Keratinocyte (primary cell): ENCODE results near the gene STRADA. TPM values are rescaled to one million over a fixed set of nuclear protein-coding genes. Genes with fewer than 3 reads are reported as not detected.
A peak's percentile ranks its signal among the peaks of the same experiment; 100 is the strongest.

Experiments
- DNase-seq: peaks from one replicate; pipeline ENCODE4 v3.0.0-alpha.2; 2011; ENCODE audit warnings: low read depth, missing footprints, low spot score
- FAIRE-seq: peaks from 2 replicates; lab custom pipeline; 2011; peaks lifted over from hg19 to GRCh38; lab: Jason Lieb, UNC
- H2AFZ ChIP-seq: 2 replicates; pipeline ENCODE4 v1.6.0; 2012; ENCODE audit warnings: low read length, control low read depth, inconsistent platforms; ENCODE audit not compliant: control insufficient read depth
- H3K27ac ChIP-seq: 2 replicates; pipeline ENCODE4 v1.5.1; 2011; ENCODE audit warnings: low read length; ENCODE audit not compliant: control insufficient read depth, insufficient read depth
- H3K27me3 ChIP-seq: 3 replicates; pipeline ENCODE4 v1.6.0; 2011; ENCODE audit warnings: low read length; ENCODE audit not compliant: control insufficient read depth, insufficient read depth; ENCODE audit errors: extremely low read depth
- H3K36me3 ChIP-seq, 2 experiments: 2 replicates in 1 of 2; 3 replicates in 1 of 2; pipeline ENCODE4 v1.5.1; 2011; ENCODE audit warnings: low read length in 2 of 2, mild to moderate bottlenecking in 1 of 2; ENCODE audit not compliant: control insufficient read depth in 2 of 2, insufficient read depth in 2 of 2; ENCODE audit errors: extremely low read depth in 1 of 2
- H3K4me1 ChIP-seq: 3 replicates; pipeline ENCODE4 v1.5.1; 2011; ENCODE audit warnings: low read length; ENCODE audit not compliant: control insufficient read depth, insufficient read depth; ENCODE audit errors: extremely low read depth
- H3K4me2 ChIP-seq: 3 replicates; pipeline ENCODE4 v1.6.0; 2011; ENCODE audit warnings: low read depth, low read length; ENCODE audit not compliant: control insufficient read depth, insufficient read depth; ENCODE audit errors: extremely low read depth
- H3K4me3 ChIP-seq, 3 experiments: fragments of 200-600 bp in 1 of 3; sonication (generic) in 1 of 3; 2 replicates in 2 of 3; 3 replicates in 1 of 3; pipeline ENCODE4 v1.5.1; 2011 to 2016; ENCODE audit warnings: low read length in 3 of 3, mild to moderate bottlenecking in 3 of 3, control low read depth in 2 of 3, inconsistent platforms in 1 of 3, low read depth in 1 of 3, mixed read lengths in 1 of 3, mixed run types in 1 of 3, moderate library complexity in 1 of 3; ENCODE audit not compliant: control insufficient read depth in 2 of 3, insufficient read depth in 2 of 3; ENCODE audit errors: extremely low read depth in 1 of 3
- H3K79me2 ChIP-seq: 2 replicates; pipeline ENCODE4 v1.6.0; 2012; ENCODE audit warnings: low read length; ENCODE audit not compliant: control insufficient read depth, insufficient read depth
- H3K9ac ChIP-seq: 3 replicates; pipeline ENCODE4 v1.6.0; 2011; ENCODE audit warnings: low read length; ENCODE audit not compliant: control insufficient read depth, insufficient read depth; ENCODE audit errors: extremely low read depth
- H3K9me1 ChIP-seq: 3 replicates; pipeline ENCODE4 v1.6.0; 2011; ENCODE audit warnings: low read length; ENCODE audit not compliant: control insufficient read depth, insufficient read depth; ENCODE audit errors: extremely low read depth
- H3K9me3 ChIP-seq: 2 replicates; pipeline ENCODE4 v1.5.1; 2012; ENCODE audit warnings: low read depth, low read length; ENCODE audit not compliant: control insufficient read depth
- H4K20me1 ChIP-seq: 3 replicates; pipeline ENCODE4 v1.6.0; 2011; ENCODE audit warnings: low read length; ENCODE audit not compliant: control insufficient read depth, insufficient read depth; ENCODE audit errors: extremely low read depth
- EZH2 ChIP-seq: IDR thresholded peaks from one replicate; pipeline ENCODE4 v1.6.1; 2012; ENCODE audit warnings: inconsistent platforms, mild to moderate bottlenecking, low read length, moderate library complexity
- dilution Hi-C: fragments of 300-500 bp; cut with MboI; formaldehyde crosslinking; loops from one replicate; pipeline ENCODE4 v1.7.0; 2020; ENCODE audit warnings: low sequenced_read_pairs; ENCODE audit not compliant: extremely low pct_ligation_motif_present
- polyA plus RNA-seq, 5 experiments: library from polyadenylated mRNA; depleted of rRNA in 3 of 5; stranded (reverse) in 3 of 5; stranded (forward) in 1 of 5; unstranded in 1 of 5; fragments of >200 nt; gene quantifications; 1 replicate in 1 of 5; 2 replicates in 3 of 5; 3 replicates in 1 of 5; pipeline versions ENCODE4 v1.2.1 to v1.2.3, GENCODE V29; 2011 to 2012; ENCODE audit warnings: missing spikeins in 2 of 5, low read depth in 1 of 5, low replicate concordance in 1 of 5
- TF ChIP-seq, protein P1 (sequence below), 3 experiments: IDR thresholded peaks in 1 of 3; conservative IDR thresholded peaks in 1 of 3; optimal IDR thresholded peaks in 1 of 3; 2 replicates in 2 of 3; 3 replicates in 1 of 3; pipeline versions ENCODE3 to v1.5.1; 2011; ENCODE audit warnings: low read length in 3 of 3, mild to moderate bottlenecking in 3 of 3, moderate library complexity in 2 of 3, control low read depth in 1 of 3, inconsistent platforms in 1 of 3; ENCODE audit not compliant: insufficient read depth in 2 of 3; ENCODE audit errors: extremely low read depth in 1 of 3

Gene STRADA
- polyA plus RNA-seq, 1 donor (not counting 4 experiments of a cell fraction or from before 2014, with no cell fraction given) = 25.9 TPM

DNA sequence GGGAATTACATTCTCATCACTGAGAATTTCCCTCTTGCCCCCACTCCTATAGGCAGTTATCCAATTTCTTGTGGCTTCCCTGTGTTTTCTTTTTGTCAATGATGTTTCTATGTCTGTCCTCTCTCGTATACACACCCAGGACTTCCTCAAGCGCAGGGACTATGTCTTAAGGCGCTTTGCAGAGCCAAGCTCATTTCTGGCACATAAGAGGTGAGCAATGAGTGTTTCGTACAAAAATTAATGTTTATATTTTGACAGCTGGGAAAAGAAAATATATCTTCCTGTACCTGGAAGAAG lies 33.3 kb upstream of the STRADA start:
- Histone ChIP-seq H3K27ac (peak overlapping the region; percentile 99), H3K4me3 (peak overlapping the region; percentile 93 to 99 (median 96)), H3K4me1 (peaks cover 29% of the 10 kb centered on the region), H2AFZ (no peak overlapping the region), H3K9ac (peak overlapping the region; percentile 95), H3K4me2 (peak overlapping the region; percentile 77), H3K9me3 (no peaks in the 10 kb centered on the region), H3K27me3 (no peaks in the 10 kb centered on the region), H4K20me1 (peaks cover 7% of the 10 kb centered on the region), H3K36me3 (peaks cover 6 to 20% of the 10 kb centered on the region in 2 experiments), H3K9me1 (no peaks in the 10 kb centered on the region), H3K79me2 (peaks cover 89% of the 10 kb centered on the region)
- DNase-seq (no peak), FAIRE-seq (no peak)
- TF ChIP-seq, protein P1, sequence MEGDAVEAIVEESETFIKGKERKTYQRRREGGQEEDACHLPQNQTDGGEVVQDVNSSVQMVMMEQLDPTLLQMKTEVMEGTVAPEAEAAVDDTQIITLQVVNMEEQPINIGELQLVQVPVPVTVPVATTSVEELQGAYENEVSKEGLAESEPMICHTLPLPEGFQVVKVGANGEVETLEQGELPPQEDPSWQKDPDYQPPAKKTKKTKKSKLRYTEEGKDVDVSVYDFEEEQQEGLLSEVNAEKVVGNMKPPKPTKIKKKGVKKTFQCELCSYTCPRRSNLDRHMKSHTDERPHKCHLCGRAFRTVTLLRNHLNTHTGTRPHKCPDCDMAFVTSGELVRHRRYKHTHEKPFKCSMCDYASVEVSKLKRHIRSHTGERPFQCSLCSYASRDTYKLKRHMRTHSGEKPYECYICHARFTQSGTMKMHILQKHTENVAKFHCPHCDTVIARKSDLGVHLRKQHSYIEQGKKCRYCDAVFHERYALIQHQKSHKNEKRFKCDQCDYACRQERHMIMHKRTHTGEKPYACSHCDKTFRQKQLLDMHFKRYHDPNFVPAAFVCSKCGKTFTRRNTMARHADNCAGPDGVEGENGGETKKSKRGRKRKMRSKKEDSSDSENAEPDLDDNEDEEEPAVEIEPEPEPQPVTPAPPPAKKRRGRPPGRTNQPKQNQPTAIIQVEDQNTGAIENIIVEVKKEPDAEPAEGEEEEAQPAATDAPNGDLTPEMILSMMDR (optimal IDR thresholded peaks at IDR 0.05 in 1 of 3, IDR thresholded peaks at IDR 0.05 in 1 of 3, conservative IDR thresholded peaks at IDR 0.05 in 1 of 3; ENCODE audit: extremely low read depth in 1 of 3, insufficient read depth in 2 of 3, low read length in 3 of 3) = no peak
- no peak for TF ChIP-seq EZH2
- dilution Hi-C loops = no loop called here

DNA sequence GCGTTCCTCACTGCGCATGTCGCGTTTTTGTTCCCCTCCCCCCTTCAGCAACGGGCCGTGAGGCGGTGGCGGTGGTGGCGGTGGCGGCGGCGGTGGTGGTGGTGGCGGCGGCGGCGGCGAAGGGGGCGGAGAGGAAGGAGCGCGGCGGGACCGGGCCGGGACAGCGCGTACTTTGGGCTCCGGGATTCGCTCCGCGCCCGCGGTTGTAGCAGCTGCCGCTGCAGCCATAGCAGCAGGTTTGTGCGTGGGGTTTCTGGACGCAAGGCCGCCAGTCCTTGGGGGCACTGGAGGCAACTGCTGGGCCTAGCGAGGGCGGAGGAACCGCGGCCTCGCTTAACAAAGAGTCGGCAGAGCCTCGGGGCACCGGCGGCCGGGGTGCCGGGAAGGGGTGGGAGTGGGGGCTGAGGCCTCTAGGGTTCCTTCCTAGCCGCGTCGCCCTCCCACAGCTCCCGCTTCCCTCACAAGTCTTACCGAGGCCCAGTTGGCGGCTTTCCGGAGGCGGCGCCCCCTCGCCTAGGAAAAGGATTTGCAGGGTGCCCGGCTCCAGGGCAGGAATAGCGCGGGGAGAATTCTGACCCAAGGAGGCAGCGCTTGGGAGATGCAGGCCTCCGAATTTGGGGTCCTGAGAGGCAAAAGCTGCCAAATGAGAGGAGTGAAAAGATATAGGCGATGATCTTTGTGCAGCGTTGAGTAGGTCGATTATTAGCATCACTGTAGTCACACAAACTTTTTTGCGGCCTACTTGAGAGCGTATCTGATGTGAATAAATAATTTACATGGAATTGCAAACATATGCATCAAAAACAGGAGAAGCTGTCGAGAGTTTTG lies 32.8 kb upstream of the STRADA start, which contains the start of gene DDX42:
DDX42 (plus strand) TSS at position 30 of the 828 bp plus-strand sequence. CDS start 12,880 bp downstream, outside the sequence.
- Histone ChIP-seq H3K4me3 (peak within 1 kb of the TSS; percentile 93 to 99 (median 96)), H3K36me3 (peaks cover 6 to 14% of the 10 kb centered on the region in 2 experiments), H3K9me3 (no peaks in the 10 kb centered on the region), H3K9ac (peak within 1 kb of the TSS; percentile 95), H3K4me2 (peak within 1 kb of the TSS; percentile 96), H3K9me1 (no peaks in the 10 kb centered on the region), H3K79me2 (peaks cover 89% of the 10 kb centered on the region), H2AFZ (peak within 1 kb of the TSS; percentile 91), H3K4me1 (peaks cover 25% of the 10 kb centered on the region), H3K27ac (peak within 1 kb of the TSS; percentile 99), H3K27me3 (no peaks in the 10 kb centered on the region), H4K20me1 (peaks cover 7% of the 10 kb centered on the region)
- TF ChIP-seq, protein P1 (optimal IDR thresholded peaks at IDR 0.05 in 1 of 3, IDR thresholded peaks at IDR 0.05 in 1 of 3, conservative IDR thresholded peaks at IDR 0.05 in 1 of 3; ENCODE audit: extremely low read depth in 1 of 3, insufficient read depth in 2 of 3, low read length in 3 of 3) = no peak
- no peak for TF ChIP-seq EZH2
- FAIRE-seq (no peak), DNase-seq (no peak)
- dilution Hi-C loops = no loop called here
